ENCODE measurements around the gene KRTAP10-6.

KRTAP10-6 gene

GRCh38 chr21:44626673-44627143 lies 34.4 kb upstream of the KRTAP10-6 start, which contains the start of gene KRTAP10-9:
TSS of gene KRTAP10-9 (plus strand) at chr21:44627093. CDS start at chr21:44627172, 79 bp downstream.
- intact Hi-C loops (cut with DNase I; ENCODE audit: low total_unique reads), result no loop called here
- peaks cover 0 to 27% of the 10 kb centered on the region in 2 donors for H3K27me3 ChIP-seq
- no peak within 1 kb of the TSS for H3K4me3 ChIP-seq
- DNase-seq, result no peak
- no peak within 1 kb of the TSS for H3K27ac ChIP-seq
- H3K36me3 ChIP-seq, result no peaks in the 10 kb centered on the region
- no peak for TF ChIP-seq CTCF (IDR thresholded peaks at IDR 0.05)
- no peaks in the 10 kb centered on the region for H3K4me1 ChIP-seq
- peaks cover 10 to 37% (median 17%) of the 10 kb centered on the region in 3 donors for H3K9me3 ChIP-seq

GRCh38 chr21:44626262-44626661 lies 34.0 kb upstream of the KRTAP10-6 start:
- intact Hi-C loops (cut with DNase I; ENCODE audit: low total_unique reads), result no loop called here
- H3K9me3 ChIP-seq, result peaks cover 7 to 33% (median 14%) of the 10 kb centered on the region in 3 donors
- no peak for TF ChIP-seq CTCF (IDR thresholded peaks at IDR 0.05)
- DNase-seq, result no peak
- H3K27ac ChIP-seq, result no peak overlapping the region
- H3K4me3 ChIP-seq, result no peak overlapping the region
- H3K27me3 ChIP-seq, result peaks cover 0 to 27% of the 10 kb centered on the region in 2 donors
- H3K36me3 ChIP-seq, result no peaks in the 10 kb centered on the region
- no peaks in the 10 kb centered on the region for H3K4me1 ChIP-seq

- H3K4me1 ChIP-seq, result no peaks in the 10 kb centered on the region
- DNase-seq, result no peak
- intact Hi-C loops (cut with DNase I; ENCODE audit: low total_unique reads), result no loop called here
- peaks cover 0 to 27% of the 10 kb centered on the region in 2 donors for H3K27me3 ChIP-seq
- no peak for TF ChIP-seq CTCF (IDR thresholded peaks at IDR 0.05)
- H3K36me3 ChIP-seq, result no peaks in the 10 kb centered on the region
- H3K27ac ChIP-seq, result no peak overlapping the region
- H3K9me3 ChIP-seq, result peaks cover 3 to 28% (median 9%) of the 10 kb centered on the region in 3 donors
- H3K4me3 ChIP-seq, result no peak overlapping the region
Observed at GRCh38 chr21:44625756-44626155, 33.5 kb upstream of the KRTAP10-6 start.

- H3K27me3 ChIP-seq, result peaks cover 0 to 21% of the 10 kb centered on the region in 2 donors
- no peak overlapping the region for H3K27ac ChIP-seq
- peaks cover 0 to 23% (median 3%) of the 10 kb centered on the region in 3 donors for H3K9me3 ChIP-seq
- no peaks in the 10 kb centered on the region for H3K4me1 ChIP-seq
- H3K4me3 ChIP-seq, result no peak overlapping the region
- intact Hi-C loops (cut with DNase I; ENCODE audit: low total_unique reads), result no loop called here
- no peaks in the 10 kb centered on the region for H3K36me3 ChIP-seq
- TF ChIP-seq CTCF (IDR thresholded peaks at IDR 0.05), result no peak
- DNase-seq, result no peak
Observed at GRCh38 chr21:44623575-44623974, 31.3 kb upstream of the KRTAP10-6 start.

GRCh38 chr21:44619886-44620285 lies 27.6 kb upstream of the KRTAP10-6 start:
- TF ChIP-seq CTCF (IDR thresholded peaks at IDR 0.05), result no peak
- Histone ChIP-seq H3K9me3 (peaks cover 0 to 23% (median 3%) of the 10 kb centered on the region in 3 donors), H3K4me1 (no peaks in the 10 kb centered on the region), H3K4me3 (no peak overlapping the region), H3K27me3 (peaks cover 0 to 13% of the 10 kb centered on the region in 2 donors), H3K27ac (no peak overlapping the region), H3K36me3 (no peaks in the 10 kb centered on the region)
- no peak for DNase-seq
- intact Hi-C loops (cut with DNase I; ENCODE audit: low total_unique reads), result no loop called here

- DNase-seq, result no peak
- intact Hi-C loops (cut with DNase I; ENCODE audit: low total_unique reads), result no loop called here
- Histone ChIP-seq H3K27me3 (peaks cover 0 to 23% of the 10 kb centered on the region in 2 donors), H3K4me1 (no peaks in the 10 kb centered on the region), H3K9me3 (peaks cover 0 to 14% (median 3%) of the 10 kb centered on the region in 3 donors), H3K4me3 (no peak overlapping the region), H3K27ac (no peak overlapping the region), H3K36me3 (no peaks in the 10 kb centered on the region)
- TF ChIP-seq CTCF (IDR thresholded peaks at IDR 0.05), result no peak
Observed at GRCh38 chr21:44618909-44619308, 26.6 kb upstream of the KRTAP10-6 start.

Data from tibial artery (tissue), 4 donors.